ENCODE measurements around the gene LEPROT. TPM values are rescaled to one million over a fixed set of nuclear protein-coding genes. Genes with fewer than 3 reads are reported as not detected.

The LEPROT gene
- total and polyA plus RNA-seq, 10 of the 15 experiments (the other 5 are each of a cell fraction or from before 2014, with no cell fraction given), result 14.9 to 38.1 (median 17.4) TPM

- no peak for TF ChIP-seq ZNF687 (IDR thresholded peaks at IDR 0.05)
- TF ChIP-seq IRF3 (IDR thresholded peaks at IDR 0.05), result no peak
- TF ChIP-seq LARP7 (IDR thresholded peaks at IDR 0.05), result no peak
- no peak for TF ChIP-seq CTCF (IDR thresholded peaks at IDR 0.05 in 2 of 3, conservative IDR thresholded peaks at IDR 0.05 in 1 of 3; ENCODE audit: control insufficient read depth in 2 of 3, extremely low read depth in 1 of 3, insufficient read depth in 1 of 3, low read depth in 3 of 3, low read length in 3 of 3)
- no peak for TF ChIP-seq MEF2B (IDR thresholded peaks at IDR 0.05; ENCODE audit: partially characterized antibody, poor library complexity, severe bottlenecking)
- no peak for TF ChIP-seq CEBPB (IDR thresholded peaks at IDR 0.05; ENCODE audit: borderline replicate concordance in 1 of 2, low read depth in 2 of 2, low read length in 2 of 2)
- no peak for TF ChIP-seq SMAD1 (IDR thresholded peaks at IDR 0.05; ENCODE audit: low read depth, partially characterized antibody)
- TF ChIP-seq SUZ12 (IDR thresholded peaks at IDR 0.05; ENCODE audit: unreplicated experiment), result no peak
Measured at GRCh38 chr1:65409314-65409713, 11.2 kb upstream of the LEPROT start (continued).
